Measurements from ENCODE around the gene DPF3. TPM values are rescaled to one million over a fixed set of nuclear protein-coding genes. Genes with fewer than 3 reads are reported as not detected.

The DPF3 gene
- total RNA-seq, 2 experiments from 2014 or later = 3.8 to 4.1 TPM

DNA sequence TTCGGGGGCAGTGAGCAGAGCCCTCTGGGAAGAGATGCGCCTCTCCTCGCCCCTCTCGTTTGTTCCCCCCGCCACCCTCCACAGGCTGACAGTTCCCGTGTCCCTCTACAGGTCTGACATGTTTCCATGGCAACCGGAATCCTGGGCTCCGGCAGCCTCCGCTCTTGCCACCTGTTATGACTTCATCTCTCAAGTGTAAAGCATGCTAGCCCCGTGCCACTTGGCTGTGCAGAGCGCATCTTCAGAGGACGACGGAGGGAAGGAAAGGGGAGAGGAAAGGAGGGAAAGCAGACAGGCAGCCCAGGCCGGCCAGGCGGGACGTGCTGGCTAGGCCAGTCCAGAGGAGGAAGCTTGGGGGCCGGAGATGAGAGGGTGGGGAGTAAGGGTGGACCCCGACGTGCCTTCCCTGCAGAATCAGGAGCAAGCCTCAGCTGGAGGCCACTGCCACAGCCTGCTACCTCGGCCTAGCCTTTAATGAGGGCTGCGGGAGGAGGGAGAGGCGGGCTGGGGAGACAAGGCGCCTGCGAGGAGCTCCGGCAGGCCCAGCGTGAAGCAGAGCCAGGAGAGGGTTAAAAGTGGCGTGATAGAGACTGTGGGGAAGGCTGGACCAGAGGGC lies 214.3 kb downstream of the DPF3 start:
- Mint-ChIP-seq H3K9me3 (peaks cover 4% of the 10 kb centered on the region), H3K4me1 (no peaks in the 10 kb centered on the region), H3K27me3 (peaks cover under 1% of the 10 kb centered on the region), H3K36me3 (peaks cover 23% of the 10 kb centered on the region), H3K4me3 (no peak overlapping the region), H3K27ac (no peak overlapping the region)
- POLR2A ChIA-PET = no interaction called here
- DNase-seq (no peak), ATAC-seq (ENCODE audit: low read depth) (no peak)

DNA sequence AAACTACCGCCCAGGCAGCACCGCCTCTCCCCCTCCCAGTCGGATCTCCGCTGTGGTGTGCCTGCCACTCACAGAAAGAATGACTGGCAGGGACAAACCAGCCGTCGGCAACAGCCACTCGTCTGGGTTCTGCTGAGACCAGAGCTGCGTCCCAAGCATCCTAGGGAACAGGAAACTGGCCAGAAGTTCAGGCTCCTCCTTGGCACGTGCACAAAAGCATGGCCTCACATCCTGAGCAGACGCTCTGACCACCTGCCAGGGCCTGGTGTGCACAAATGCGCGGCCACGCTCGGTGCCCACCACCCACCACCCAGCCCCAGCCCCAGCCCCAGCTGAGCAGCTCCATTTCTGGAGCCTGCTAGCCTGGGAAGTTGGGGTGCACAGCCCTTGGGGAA lies 214.8 kb downstream of the DPF3 start:
- ATAC-seq (ENCODE audit: low read depth) (no peak), DNase-seq (no peak)
- Mint-ChIP-seq H3K36me3 (peaks cover 22% of the 10 kb centered on the region), H3K27me3 (peaks cover 2% of the 10 kb centered on the region), H3K4me1 (no peaks in the 10 kb centered on the region), H3K4me3 (no peak overlapping the region), H3K27ac (no peak overlapping the region), H3K9me3 (peaks cover 4% of the 10 kb centered on the region)
- POLR2A ChIA-PET = no interaction called here

DNA sequence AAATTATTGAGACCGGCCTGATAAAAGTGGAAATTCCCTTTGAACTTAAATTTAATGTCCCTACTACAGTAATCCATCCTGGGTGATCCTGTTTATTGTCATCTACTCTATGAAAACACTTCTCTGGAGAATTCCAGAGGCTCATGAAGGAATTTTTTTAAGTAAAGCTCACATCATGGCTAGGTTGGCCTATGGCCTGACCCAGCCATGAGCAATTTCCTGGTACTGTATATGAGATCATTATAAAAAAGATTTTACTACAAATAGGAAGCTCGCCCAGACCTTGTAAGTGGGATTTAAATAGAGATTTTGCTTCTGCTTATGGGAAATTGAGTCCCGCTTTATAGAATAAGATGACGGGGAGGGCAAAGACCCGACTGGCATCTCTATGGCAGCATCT lies 215.5 kb downstream of the DPF3 start:
- POLR2A ChIA-PET = no interaction called here
- no peak for DNase-seq
- peaks cover 4% of the 10 kb centered on the region for H3K9me3 Mint-ChIP-seq
- H3K4me3 Mint-ChIP-seq = no peak overlapping the region
- no peak for ATAC-seq (ENCODE audit: low read depth)
- no peak overlapping the region for H3K27ac Mint-ChIP-seq
- peaks cover 24% of the 10 kb centered on the region for H3K36me3 Mint-ChIP-seq
- peaks cover 2% of the 10 kb centered on the region for H3K27me3 Mint-ChIP-seq
- no peaks in the 10 kb centered on the region for H3K4me1 Mint-ChIP-seq

DNA sequence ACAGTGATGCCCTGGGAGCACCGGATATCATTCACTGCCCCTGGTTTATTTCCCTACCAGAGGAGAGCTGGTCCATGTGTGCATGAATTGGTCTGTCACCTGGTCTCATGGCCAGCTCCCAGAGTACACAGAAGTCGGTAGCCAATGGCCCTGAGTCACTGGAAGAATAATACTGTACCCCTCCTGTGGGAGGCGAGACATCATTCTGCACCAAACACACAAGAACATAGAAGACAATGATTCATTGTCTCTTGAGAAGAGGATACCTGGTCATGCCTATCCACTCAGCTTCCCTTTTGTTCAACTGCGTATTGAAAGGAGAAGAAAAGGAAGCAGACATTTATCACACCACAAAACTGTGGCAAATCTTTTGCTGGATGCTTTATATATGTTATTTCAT lies 216.2 kb downstream of the DPF3 start:
- DNase-seq = no peak
- POLR2A ChIA-PET = no interaction called here
- peaks cover 4% of the 10 kb centered on the region for H3K9me3 Mint-ChIP-seq
- ATAC-seq (ENCODE audit: low read depth) = no peak
- H3K4me1 Mint-ChIP-seq = no peaks in the 10 kb centered on the region
- no peak overlapping the region for H3K27ac Mint-ChIP-seq
- peaks cover 27% of the 10 kb centered on the region for H3K36me3 Mint-ChIP-seq
- H3K4me3 Mint-ChIP-seq = no peak overlapping the region
- H3K27me3 Mint-ChIP-seq = peaks cover 2% of the 10 kb centered on the region

DNA sequence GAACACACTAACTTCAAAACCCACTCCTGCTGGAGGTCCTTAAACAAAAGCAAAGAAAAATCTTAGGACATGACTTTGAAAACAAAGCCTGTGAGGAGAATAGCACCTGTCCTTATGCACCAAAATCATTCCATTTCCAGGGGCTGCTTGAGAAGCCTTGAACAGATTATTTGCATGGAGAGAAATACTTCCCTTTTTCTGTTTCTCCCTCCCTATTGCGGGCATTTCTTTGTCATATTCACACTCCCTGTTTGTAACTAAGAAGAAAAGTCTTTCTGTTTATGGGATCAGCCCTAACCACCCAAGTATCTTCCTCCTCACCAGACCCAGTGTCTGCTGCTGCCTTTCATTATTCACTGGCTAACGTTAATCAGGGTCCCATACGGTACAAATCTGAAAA lies 218.8 kb downstream of the DPF3 start:
- DNase-seq = no peak
- Mint-ChIP-seq H3K4me1 (peaks cover 2% of the 10 kb centered on the region), H3K36me3 (peaks cover 36% of the 10 kb centered on the region), H3K27ac (no peak overlapping the region), H3K4me3 (no peak overlapping the region), H3K9me3 (peaks cover 4% of the 10 kb centered on the region), H3K27me3 (peaks cover 3% of the 10 kb centered on the region)
- POLR2A ChIA-PET = no interaction called here
- no peak for ATAC-seq (ENCODE audit: low read depth)

DNA sequence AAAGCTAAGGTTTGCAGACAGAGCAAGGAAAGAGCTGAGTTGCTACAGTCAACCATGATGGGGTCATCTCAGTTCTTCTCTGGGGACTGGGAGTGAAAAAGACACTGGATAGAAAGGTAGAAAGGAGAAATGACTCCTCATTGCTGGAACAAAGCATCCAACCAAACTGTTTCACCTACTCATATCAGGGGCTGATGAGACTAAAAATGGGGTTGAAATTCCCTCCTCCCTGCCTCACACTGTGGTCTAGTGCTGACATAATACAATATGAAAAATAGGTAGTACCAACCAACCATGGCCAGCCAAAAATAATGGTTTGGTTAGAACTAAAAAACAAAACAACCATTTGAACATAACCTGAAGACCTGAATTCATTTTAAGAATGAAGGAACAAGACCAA lies 220.7 kb downstream of the DPF3 start:
- H3K4me3 Mint-ChIP-seq = no peak overlapping the region
- DNase-seq (no peak), ATAC-seq (ENCODE audit: low read depth) (no peak)
- peaks cover 4% of the 10 kb centered on the region for H3K9me3 Mint-ChIP-seq
- peaks cover 4% of the 10 kb centered on the region for H3K4me1 Mint-ChIP-seq
- H3K36me3 Mint-ChIP-seq = peaks cover 46% of the 10 kb centered on the region
- POLR2A ChIA-PET = no interaction called here
- no peak overlapping the region for H3K27ac Mint-ChIP-seq
- peaks cover 6% of the 10 kb centered on the region for H3K27me3 Mint-ChIP-seq

DNA sequence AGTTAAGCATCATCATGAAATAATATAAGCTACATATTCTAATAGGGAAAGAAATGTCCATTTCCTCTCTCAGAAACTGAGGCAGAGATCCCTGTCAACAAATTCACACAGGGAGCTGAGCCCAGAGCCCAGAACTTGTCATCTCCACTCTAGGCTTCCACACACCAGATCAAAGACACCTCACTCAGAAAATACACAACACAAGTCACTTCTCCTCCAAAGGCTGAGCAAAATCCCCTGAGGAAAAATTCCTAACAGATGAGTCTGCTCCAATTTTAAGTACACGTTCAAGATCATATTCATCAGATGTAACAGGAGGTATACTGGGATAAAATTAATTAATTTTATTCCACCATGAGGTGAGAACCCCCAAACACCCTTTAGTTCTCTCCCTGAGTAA lies 227.3 kb downstream of the DPF3 start:
- DNase-seq (no peak), ATAC-seq (ENCODE audit: low read depth) (no peak)
- Mint-ChIP-seq H3K27me3 (peaks cover 7% of the 10 kb centered on the region), H3K9me3 (no peaks in the 10 kb centered on the region), H3K36me3 (peaks cover 32% of the 10 kb centered on the region), H3K4me3 (no peak overlapping the region), H3K27ac (no peak overlapping the region), H3K4me1 (peaks cover 9% of the 10 kb centered on the region)
- POLR2A ChIA-PET = no interaction called here

DNA sequence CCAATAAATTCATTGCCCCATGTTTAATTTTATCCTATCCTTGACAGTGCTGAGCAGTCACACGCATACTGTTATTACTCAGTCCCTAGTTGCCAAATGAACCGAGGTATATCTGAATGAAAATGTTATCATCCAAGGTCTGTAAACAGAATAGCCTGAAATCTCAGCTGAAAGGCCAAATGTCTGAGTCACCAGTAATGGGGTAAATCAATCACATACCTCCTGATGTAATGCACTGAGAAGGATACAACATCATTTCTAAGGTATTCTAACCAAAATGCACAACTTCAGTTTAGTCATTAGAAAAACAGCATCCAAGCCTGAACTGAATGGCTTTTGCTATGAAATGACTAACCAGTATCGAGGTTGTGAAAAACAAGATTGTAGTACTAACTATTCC lies 228.6 kb downstream of the DPF3 start:
- ATAC-seq (ENCODE audit: low read depth) = no peak
- H3K4me3 Mint-ChIP-seq = no peak overlapping the region
- no peaks in the 10 kb centered on the region for H3K9me3 Mint-ChIP-seq

DNA sequence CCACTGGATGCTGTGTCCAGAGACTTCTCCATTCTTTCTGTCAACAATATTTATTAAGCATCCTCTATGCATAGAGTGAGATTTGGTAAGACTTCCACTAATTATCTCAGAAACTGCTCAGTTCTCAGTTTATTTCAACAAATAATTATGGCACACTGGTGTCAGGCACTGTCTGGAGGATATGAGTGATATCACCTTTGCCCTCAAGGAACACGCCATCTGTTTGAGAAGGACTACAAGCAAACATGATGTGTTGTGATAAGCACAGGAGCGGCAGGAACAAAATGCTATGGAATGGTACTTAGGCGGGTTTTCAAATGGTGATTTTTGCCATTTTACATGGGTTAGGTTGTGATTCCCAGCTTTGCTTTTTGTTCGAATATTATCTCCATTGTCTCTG lies 229.2 kb downstream of the DPF3 start:
- Mint-ChIP-seq H3K36me3 (peaks cover 23% of the 10 kb centered on the region), H3K9me3 (no peaks in the 10 kb centered on the region), H3K4me3 (no peak overlapping the region), H3K27me3 (peaks cover 3% of the 10 kb centered on the region), H3K4me1 (peaks cover 7% of the 10 kb centered on the region), H3K27ac (no peak overlapping the region)
- ATAC-seq (ENCODE audit: low read depth) (no peak), DNase-seq (no peak)
- POLR2A ChIA-PET = no interaction called here

More for the DNA sequence above, 228.6 kb downstream of the DPF3 start:
- POLR2A ChIA-PET = no interaction called here
- peaks cover 10% of the 10 kb centered on the region for H3K4me1 Mint-ChIP-seq
- peaks cover 7% of the 10 kb centered on the region for H3K27me3 Mint-ChIP-seq
- peaks cover 28% of the 10 kb centered on the region for H3K36me3 Mint-ChIP-seq
- no peak for DNase-seq
- no peak overlapping the region for H3K27ac Mint-ChIP-seq

DNA sequence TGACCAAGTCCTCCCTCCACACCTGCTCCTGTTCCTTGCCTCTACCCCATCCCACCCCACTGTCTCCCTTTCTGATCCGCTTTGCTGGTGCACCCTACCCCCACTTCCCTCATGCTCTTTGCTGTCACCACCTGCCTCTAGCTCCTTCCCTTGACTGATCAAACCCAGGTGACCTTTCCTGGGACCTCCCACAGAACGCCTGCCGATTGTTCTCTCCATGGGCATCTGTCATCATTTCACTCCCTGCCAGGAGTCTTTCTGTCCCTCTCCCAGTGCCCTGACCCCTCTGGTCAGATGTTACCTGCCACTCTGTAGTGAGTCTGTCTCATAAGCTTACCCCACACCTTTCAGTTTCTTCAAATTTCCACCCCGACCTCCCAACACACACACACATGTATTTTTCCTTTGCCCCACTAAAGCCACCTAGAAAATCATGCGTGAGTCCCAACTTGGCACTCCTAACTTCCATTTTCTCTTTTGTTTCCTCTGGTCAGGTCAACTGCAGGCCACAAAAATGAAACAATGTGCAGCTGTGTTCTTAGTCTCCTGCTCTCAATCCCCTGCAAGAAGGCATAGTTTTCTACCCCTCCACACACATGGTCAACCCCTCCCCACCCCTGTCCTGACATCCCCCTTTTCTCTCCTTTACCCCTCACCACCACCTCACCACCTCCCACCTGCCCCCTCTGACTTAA lies 229.8 kb downstream of the DPF3 start:
- POLR2A ChIA-PET = no interaction called here
- no peak for ATAC-seq (ENCODE audit: low read depth)

DNA sequence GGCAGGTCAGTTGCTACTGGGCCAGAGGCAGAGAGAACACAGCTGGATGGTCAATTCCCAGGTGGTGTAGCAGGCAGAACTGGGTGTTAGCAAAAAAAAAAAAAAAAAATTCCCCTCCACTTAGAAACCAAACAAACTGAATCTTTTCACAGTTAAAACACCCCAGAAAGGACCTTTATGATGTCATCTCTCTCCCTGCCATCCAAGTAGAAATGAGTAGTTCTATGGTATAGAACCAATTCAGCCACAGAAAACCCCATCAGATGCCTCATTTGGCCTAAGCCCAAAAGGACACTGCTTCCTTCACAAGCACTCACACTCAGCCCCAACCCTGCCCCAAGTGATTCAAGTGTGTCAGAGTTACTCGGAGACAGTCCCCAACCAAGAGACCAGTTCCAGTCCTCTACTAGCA lies 230.8 kb downstream of the DPF3 start:
- H3K4me3 Mint-ChIP-seq = no peak overlapping the region
- H3K4me1 Mint-ChIP-seq = peaks cover 7% of the 10 kb centered on the region
- H3K36me3 Mint-ChIP-seq = peaks cover 20% of the 10 kb centered on the region
- POLR2A ChIA-PET = no interaction called here
- no peaks in the 10 kb centered on the region for H3K9me3 Mint-ChIP-seq
- ATAC-seq (ENCODE audit: low read depth) = no peak
- H3K27me3 Mint-ChIP-seq = peaks cover 3% of the 10 kb centered on the region
- no peak for DNase-seq
- no peak overlapping the region for H3K27ac Mint-ChIP-seq

More for the DNA sequence above, 229.8 kb downstream of the DPF3 start:
- H3K27me3 Mint-ChIP-seq = peaks cover 3% of the 10 kb centered on the region
- peaks cover 20% of the 10 kb centered on the region for H3K36me3 Mint-ChIP-seq
- H3K4me1 Mint-ChIP-seq = peaks cover 7% of the 10 kb centered on the region
- H3K9me3 Mint-ChIP-seq = no peaks in the 10 kb centered on the region
- no peak overlapping the region for H3K27ac Mint-ChIP-seq
- no peak overlapping the region for H3K4me3 Mint-ChIP-seq
- DNase-seq = no peak

DNA sequence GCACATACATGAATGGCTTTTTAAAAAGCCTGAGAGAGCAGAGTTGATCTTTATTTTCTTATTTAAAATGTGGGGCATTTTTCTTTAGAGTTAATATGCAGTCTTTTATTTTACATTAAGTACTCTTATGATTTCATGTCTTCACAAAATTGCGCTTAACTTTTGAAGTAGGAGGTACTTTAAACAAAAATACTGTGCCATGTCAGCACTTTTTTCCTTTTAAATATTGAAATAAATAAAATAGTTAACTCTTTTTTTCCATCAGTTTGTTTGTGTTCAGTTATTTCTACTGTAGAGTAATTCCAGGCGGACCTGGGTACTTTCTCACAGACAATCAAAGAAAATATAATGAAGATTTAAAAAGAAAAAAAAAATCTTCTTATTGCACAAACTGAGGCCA lies 231.7 kb downstream of the DPF3 start:
- no peak overlapping the region for H3K4me3 Mint-ChIP-seq
- peaks cover 6% of the 10 kb centered on the region for H3K27me3 Mint-ChIP-seq
- H3K27ac Mint-ChIP-seq = no peak overlapping the region
- peaks cover 20% of the 10 kb centered on the region for H3K36me3 Mint-ChIP-seq
- ATAC-seq (ENCODE audit: low read depth) (no peak), DNase-seq (no peak)
- H3K9me3 Mint-ChIP-seq = no peaks in the 10 kb centered on the region
- peaks cover 7% of the 10 kb centered on the region for H3K4me1 Mint-ChIP-seq
- POLR2A ChIA-PET = no interaction called here

DNA sequence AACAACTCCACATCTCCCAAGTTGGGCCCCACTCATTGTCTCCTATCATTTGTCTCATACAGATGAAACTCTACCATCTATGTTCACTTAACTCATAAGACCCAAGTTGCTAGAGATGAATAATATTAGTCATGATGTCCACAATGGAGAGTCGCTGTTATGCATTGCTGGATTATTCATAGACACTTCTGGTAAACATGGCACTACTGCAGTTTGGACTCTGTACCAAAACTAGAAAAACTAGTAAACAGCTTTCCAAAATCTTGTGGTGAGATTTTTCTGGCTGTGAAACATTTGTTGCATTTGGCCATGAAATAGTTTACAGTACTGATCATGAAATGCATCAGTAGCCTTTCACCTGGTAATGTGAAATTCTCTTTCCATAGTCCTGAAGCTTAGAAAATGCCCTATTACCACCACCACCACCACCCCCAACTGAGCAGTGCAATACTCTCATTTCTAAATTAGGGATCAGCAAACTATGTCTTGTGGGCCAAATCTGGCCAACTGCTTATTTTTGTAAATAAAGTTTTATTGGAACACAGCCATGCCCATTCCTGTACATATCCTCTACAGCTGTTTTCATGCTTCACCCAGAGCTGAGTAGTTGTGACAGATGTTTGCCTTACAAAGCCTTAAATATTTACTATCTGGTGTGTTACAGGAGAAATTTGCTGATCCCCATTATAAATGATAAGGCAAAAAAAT lies 236.5 kb downstream of the DPF3 start:
- DNase-seq (no peak), ATAC-seq (ENCODE audit: low read depth) (no peak)
- peaks cover 3% of the 10 kb centered on the region for H3K4me1 Mint-ChIP-seq
- H3K9me3 Mint-ChIP-seq = no peaks in the 10 kb centered on the region
- H3K27ac Mint-ChIP-seq = no peak overlapping the region
- no peak overlapping the region for H3K4me3 Mint-ChIP-seq
- POLR2A ChIA-PET = no interaction called here
- H3K36me3 Mint-ChIP-seq = peaks cover 8% of the 10 kb centered on the region
- peaks cover 4% of the 10 kb centered on the region for H3K27me3 Mint-ChIP-seq

DNA sequence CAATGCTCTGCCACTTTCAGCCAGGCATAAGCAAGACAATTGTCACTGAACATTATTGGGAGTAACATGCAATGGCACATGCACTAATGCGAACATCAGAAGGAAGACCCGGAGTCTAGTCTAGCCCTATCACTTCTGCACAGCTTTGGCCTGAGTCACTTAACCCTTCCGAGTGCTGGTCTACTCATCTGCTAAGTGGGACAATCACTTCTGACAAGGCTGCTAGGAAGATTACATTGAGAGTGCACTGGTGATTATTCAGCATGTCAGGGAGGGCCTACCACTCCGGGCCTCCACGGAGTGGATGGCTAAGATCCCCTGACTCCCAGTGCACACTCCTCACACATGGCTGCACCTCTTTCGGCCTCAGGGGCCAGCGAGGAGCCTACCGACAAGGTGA lies 240.9 kb downstream of the DPF3 start:
- H3K27me3 Mint-ChIP-seq = peaks cover 12% of the 10 kb centered on the region
- POLR2A ChIA-PET = no interaction called here
- no peaks in the 10 kb centered on the region for H3K9me3 Mint-ChIP-seq
- H3K36me3 Mint-ChIP-seq = no peaks in the 10 kb centered on the region
- DNase-seq = no peak
- ATAC-seq (ENCODE audit: low read depth) = no peak
- H3K4me3 Mint-ChIP-seq = no peak overlapping the region
- H3K4me1 Mint-ChIP-seq = no peaks in the 10 kb centered on the region
- no peak overlapping the region for H3K27ac Mint-ChIP-seq

All from activated naive CD8-positive, alpha-beta T cell treated with anti-CD3 and anti-CD28 coated beads, Interleukin-2, amount 10 ng/mL, durations not matched to agents 7 days and 5 days (primary cell).